GDM1 (cell line): ENCODE results near the gene MYL7.

Source experiments
- DNase-seq: peaks from one replicate; lab custom pipeline; 2025; lab: John Stamatoyannopoulos, UW

The MYL7 gene

GRCh38 chr7:44112231-44112996, 28.7 kb downstream of the MYL7 start:
- no peak for DNase-seq

GRCh38 chr7:44111761-44112160, 29.4 kb downstream of the MYL7 start:
- DNase-seq: no peak

GRCh38 chr7:44110719-44111635, 30.2 kb downstream of the MYL7 start:
- DNase-seq: no peak

GRCh38 chr7:44109991-44110390, 31.1 kb downstream of the MYL7 start:
- DNase-seq: no peak

GRCh38 chr7:44108768-44109750, 32.1 kb downstream of the MYL7 start:
- no peak for DNase-seq

GRCh38 chr7:44107961-44108767, 33.0 kb downstream of the MYL7 start:
- no peak for DNase-seq

GRCh38 chr7:44107116-44107960, 33.8 kb downstream of the MYL7 start:
- DNase-seq: no peak

- no peak for DNase-seq
These were observed 34.6 kb downstream of the MYL7 start for GRCh38 chr7:44106311-44107065.

GRCh38 chr7:44105832-44106231, 35.3 kb downstream of the MYL7 start:
- DNase-seq: no peak

- no peak for DNase-seq
These were observed 36.0 kb downstream of the MYL7 start for GRCh38 chr7:44104860-44105771.

- no peak for DNase-seq
These were observed 36.9 kb downstream of the MYL7 start, which contains the start of gene AEBP1 for GRCh38 chr7:44103923-44104859. AEBP1 (plus strand) TSS chr7:44104345; CDS start chr7:44104666, 321 bp downstream.

- no peak for DNase-seq
These were observed 37.6 kb downstream of the MYL7 start for GRCh38 chr7:44103566-44103922.

- DNase-seq: no peak
These were observed 38.1 kb downstream of the MYL7 start for GRCh38 chr7:44102846-44103565.

- no peak for DNase-seq
These were observed 38.9 kb downstream of the MYL7 start for GRCh38 chr7:44101966-44102845.

GRCh38 chr7:44101303-44101965, 39.7 kb downstream of the MYL7 start:
- no peak for DNase-seq
